Measurements from ENCODE around the gene ITPR2.
A peak's percentile ranks its signal among the peaks of the same experiment; 100 is the strongest.
"Not testable (repeated sequence)": the region's sequence is repeated elsewhere in the genome, so short reads cannot be mapped to it uniquely, and the experiment has no call there.

ITPR2 gene

GRCh38 chr12:26750531-26751175 lies 82.3 kb downstream of the ITPR2 start:
- DNase-seq = no peak

- DNase-seq = no peak
Measured at GRCh38 chr12:26749781-26750180, 83.2 kb downstream of the ITPR2 start.

GRCh38 chr12:26748741-26749431 lies 84.1 kb downstream of the ITPR2 start:
- DNase-seq = no peak

GRCh38 chr12:26748412-26748740 lies 84.6 kb downstream of the ITPR2 start:
- DNase-seq = no peak

GRCh38 chr12:26746121-26746714 lies 86.8 kb downstream of the ITPR2 start:
- DNase-seq = no peak

- no peak for DNase-seq
Measured at GRCh38 chr12:26744697-26745440, 88.1 kb downstream of the ITPR2 start.

GRCh38 chr12:26744042-26744626 lies 88.9 kb downstream of the ITPR2 start:
- DNase-seq = no peak

GRCh38 chr12:26741584-26742227 lies 91.3 kb downstream of the ITPR2 start:
- no peak for DNase-seq

GRCh38 chr12:26740991-26741390 lies 92.0 kb downstream of the ITPR2 start:
- no peak for DNase-seq

GRCh38 chr12:26740348-26740747 lies 92.6 kb downstream of the ITPR2 start:
- no peak for DNase-seq

GRCh38 chr12:26737487-26738030 lies 95.4 kb downstream of the ITPR2 start:
- DNase-seq = no peak

- no peak for DNase-seq
Measured at GRCh38 chr12:26736563-26737486, 96.2 kb downstream of the ITPR2 start.

- no peak for DNase-seq
Measured at GRCh38 chr12:26735249-26735639, 97.8 kb downstream of the ITPR2 start.

- no peak for DNase-seq
Measured at GRCh38 chr12:26734510-26735248, 98.3 kb downstream of the ITPR2 start.

GRCh38 chr12:26732005-26732908 lies 100.7 kb downstream of the ITPR2 start:
- peak; percentile 15 for DNase-seq

GRCh38 chr12:26730481-26731350 lies 102.3 kb downstream of the ITPR2 start:
- no peak for DNase-seq

- not testable (repeated sequence) for DNase-seq
Measured at GRCh38 chr12:26729137-26729671, 103.8 kb downstream of the ITPR2 start.

All from GF-D8 (cell line).